GM19455 (cell line): Measurements from ENCODE around the gene SMARCC2.
A peak's percentile ranks its signal among the peaks of the same experiment; 100 is the strongest.
"Not testable (repeated sequence)": the region's sequence is repeated elsewhere in the genome, so short reads cannot be mapped to it uniquely, and the experiment has no call there.

ENCODE experiments used
- ATAC-seq: cut with Tn5 transposase; IDR thresholded peaks from one replicate; pipeline ENCODE4 v1.9.1; 2021; ENCODE audit not compliant: unreplicated experiment

Gene SMARCC2

DNA sequence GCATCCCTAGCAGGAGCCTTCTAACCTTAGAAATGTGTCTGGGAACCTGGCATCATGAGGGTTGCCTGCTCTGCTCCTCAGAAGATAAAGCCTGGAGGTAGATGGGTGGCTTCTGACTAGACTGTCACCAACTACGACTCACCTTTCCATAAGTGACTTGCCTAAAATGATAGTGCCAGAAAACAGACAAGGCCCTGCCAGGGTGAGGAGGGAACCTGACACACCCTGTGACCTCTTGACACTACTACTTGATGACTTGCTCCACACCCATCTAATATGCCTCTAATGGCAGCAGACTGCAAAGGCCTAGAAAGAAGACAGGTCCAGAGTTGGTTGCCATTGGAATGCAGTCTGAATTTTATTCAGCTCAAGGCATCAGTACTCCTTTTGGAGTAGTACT is 23.1 kb upstream of the SMARCC2 start:
- no peak for ATAC-seq

- no peak for ATAC-seq
Observed at GRCh38 chr12:56208006-56208405, 18.7 kb upstream of the SMARCC2 start.

DNA sequence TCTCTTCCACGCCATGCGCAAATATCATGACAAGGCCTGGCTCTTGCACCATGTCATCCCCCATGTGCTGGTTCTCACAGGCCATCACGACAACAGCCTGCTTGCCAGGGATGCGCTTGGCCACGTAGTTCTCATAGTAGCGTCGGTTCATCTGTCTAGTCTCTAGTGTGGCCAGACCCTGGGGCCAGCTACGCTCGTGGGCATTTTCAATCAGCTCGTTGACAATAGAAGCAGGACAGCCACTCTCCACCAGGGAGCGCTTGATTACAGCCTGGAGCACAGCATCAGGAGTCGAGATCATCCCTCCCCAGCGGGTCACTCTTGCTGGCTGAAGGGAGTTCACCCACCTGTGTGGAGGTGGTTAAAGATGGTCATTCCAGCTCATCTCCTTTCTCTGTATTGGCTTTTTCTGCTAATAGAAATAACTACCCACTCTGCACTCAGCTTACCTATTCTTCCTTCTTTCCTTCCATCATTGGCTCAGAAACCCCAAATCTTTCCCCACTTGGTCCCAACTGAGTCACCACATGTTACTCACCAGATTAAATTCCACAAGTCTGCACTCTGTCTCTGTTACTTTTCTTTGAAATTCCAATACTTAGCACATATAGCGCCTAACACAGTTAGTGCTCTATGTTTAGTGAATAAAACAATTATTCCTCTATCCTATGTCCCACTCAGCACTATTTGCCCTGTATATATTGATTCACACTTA is 17.3 kb upstream of the SMARCC2 start:
- no peak for ATAC-seq

GRCh38 chr12:56205445-56205844 is 16.2 kb upstream of the SMARCC2 start:
- ATAC-seq, result no peak

- ATAC-seq, result no peak
Observed at GRCh38 chr12:56204275-56204674, 15.0 kb upstream of the SMARCC2 start.

DNA sequence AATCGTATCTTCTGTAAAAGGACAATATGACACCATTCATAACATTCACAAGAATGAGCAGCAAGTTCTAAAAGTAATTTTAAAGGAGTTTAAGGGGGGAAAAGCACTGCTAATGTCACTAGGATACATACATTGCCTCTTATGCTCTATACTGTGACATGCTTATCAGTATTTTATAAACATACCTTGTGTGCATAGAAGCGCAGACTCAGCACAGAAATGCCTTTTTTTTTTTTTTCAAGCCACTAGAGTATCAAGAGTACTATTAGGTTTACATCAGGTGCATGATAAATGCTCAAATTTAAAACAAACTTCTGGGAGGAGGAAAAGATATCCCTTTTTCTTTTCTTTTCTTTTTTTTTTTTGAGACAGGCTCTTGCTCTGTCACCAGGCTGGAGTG is 13.6 kb upstream of the SMARCC2 start:
- ATAC-seq, result no peak

GRCh38 chr12:56202366-56202765 is 13.1 kb upstream of the SMARCC2 start:
- ATAC-seq, result no peak

- ATAC-seq, result no peak
Observed at GRCh38 chr12:56198836-56199235, 9.6 kb upstream of the SMARCC2 start.

GRCh38 chr12:56197921-56198635 is 8.8 kb upstream of the SMARCC2 start:
- no peak for ATAC-seq

GRCh38 chr12:56196818-56197550 is 7.7 kb upstream of the SMARCC2 start:
- not testable (repeated sequence) for ATAC-seq

DNA sequence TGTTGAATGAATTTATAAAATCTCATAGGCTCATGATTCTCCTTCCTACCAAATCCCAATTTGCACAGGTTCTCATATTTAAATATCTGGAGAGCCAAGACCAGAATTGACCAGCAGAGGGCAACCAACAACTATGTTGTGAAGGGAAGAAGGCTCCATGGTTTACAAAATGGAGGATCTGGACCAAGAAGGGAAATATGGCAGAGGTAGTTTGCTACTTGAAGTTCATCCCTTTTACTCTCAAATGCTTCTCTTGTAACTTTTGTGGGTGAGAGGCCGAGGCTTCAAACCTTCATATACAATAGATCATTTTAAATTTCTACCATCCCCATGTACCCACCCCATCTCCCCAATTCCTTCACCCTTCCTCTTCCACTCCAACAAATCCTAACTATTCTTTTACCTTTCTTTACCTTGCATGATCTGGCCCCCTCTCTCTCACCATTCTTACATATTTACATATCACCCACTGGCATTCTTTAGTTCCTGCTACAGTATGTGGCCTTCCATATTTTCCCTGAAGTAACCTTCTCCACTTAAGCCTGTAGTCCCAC is 3.8 kb upstream of the SMARCC2 start:
- no peak for ATAC-seq

DNA sequence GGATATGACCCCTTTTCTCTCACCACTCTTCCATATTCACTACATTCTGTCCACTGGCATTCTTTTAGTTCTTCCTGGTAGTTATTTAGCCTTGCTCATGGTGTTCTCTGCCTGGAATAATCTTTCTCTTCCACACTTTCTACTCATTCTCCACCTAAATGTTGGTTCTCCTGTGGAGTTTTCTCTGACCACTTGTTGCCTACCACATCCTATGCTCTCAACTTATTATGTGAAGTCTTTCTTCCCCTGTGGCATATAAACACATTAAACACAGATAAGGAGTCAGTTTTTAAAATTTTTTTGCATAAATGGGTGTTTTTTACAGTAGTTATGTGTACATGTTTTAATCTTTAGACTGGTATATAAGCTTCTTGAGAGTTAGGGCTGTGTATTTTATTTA is 3.3 kb upstream of the SMARCC2 start:
- no peak for ATAC-seq

GRCh38 chr12:56190695-56191155 is 1.4 kb upstream of the SMARCC2 start:
- ATAC-seq, result no peak

DNA sequence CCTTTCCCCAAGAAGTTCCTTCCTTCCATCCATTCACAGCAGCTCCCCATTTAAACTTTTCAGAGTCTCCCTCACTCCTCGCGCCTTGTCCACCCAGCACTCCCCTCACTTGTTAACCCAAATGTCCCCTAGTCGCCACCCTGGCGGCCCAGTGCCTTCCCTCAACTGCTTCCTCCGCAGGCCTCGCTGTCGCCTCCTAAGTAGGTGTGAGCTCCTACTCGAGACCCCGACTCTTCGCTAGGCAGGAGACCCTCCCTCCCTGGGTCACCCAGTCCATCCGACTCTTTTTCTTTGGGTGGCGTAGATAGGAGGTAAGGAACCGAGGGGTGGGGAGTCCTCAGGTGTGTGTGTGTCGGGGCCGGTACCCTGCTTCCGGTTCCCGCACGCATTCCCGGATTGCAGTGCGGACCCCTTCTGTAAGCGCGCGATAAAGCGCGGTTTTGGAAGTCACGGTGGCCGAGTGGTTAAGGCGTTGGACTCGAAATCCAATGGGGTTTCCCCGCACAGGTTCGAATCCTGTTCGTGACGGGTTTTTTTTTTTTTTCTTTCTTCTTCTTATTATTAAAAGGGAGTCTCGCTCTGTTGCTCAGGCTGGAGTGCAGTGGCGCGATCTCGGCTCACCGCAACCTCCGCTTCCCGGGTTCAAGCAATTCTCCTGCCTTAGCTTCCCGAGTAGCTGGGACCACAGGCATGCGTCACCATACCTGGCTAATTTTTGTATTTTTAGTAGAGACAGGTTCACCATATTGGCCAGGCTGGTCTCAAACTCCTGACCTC is 823 bp upstream of the SMARCC2 start:
- ATAC-seq, result peak; percentile 30

- no peak for ATAC-seq
Observed at GRCh38 chr12:56188778-56189098, 545 bp downstream of the SMARCC2 start.

DNA sequence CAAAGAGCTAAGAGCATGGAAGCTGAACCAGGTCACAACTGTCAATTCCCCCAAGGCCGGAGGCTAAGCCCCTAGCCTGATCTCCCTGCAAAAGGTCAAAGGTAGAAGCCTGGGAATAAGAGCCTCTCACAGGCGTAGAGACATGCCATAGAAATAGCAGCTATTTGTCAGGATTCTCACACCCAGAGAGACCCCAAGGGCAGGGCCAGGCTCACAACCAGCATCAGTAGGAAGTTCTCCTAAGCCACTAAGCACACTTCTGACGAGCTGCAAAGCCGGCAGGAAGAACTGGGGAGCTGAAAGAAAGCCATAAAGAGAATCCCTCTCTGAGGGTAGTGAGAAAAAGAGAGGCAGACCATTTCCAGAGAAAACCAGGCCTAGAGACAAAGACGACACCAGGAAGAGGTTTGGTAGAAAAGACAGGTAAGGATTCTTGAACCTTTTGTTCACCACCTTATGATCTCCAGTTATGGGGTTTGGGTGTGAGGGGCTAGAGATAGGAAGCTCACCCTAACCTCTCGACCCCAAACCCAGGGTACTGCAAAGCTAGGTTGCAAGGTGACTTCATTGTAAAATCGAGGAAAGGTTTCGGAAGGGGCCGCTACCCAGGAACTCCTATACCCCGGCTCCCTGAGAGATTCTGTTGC is 1.0 kb downstream of the SMARCC2 start:
- ATAC-seq, result no peak

DNA sequence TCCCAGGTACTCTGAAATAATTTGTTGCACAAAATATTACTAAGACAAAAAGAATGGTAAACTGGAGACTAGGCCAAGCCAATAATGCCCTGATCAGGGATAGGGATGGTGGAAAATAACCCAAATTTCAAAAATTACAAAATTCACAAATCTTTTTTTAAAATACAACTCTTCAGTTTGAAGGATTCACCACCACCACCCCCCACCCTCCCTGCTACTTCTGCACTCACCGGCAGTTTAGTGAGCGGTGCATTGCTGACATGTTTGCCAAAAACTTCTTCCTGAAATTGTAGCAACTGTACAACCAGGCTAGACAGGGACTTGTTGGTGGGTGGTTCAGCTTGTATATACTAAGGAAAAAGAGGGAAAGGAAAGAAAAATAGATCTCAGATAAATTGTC is 2.3 kb downstream of the SMARCC2 start:
- ATAC-seq, result no peak

DNA sequence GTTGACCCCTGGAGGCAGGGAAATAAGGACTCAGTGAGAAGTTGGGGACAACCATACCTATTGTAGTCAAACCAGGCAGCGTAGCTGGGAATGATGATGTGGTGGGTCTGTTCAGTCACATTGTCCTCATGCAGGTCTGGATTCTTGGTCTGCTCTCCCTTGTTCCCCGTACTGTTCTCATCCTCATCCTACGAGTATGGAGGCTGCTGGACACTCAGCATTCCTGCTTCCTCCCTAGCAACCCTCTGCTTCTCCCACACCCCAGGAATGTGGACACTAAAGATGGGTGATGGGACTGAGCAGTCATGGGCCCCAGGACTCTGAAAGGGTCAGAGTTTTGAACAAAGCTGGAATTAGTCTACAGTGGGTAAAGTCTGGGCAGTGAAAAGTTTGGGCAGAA is 10.9 kb downstream of the SMARCC2 start:
- no peak for ATAC-seq

GRCh38 chr12:56172839-56173238 is 16.4 kb downstream of the SMARCC2 start:
- no peak for ATAC-seq

- ATAC-seq, result no peak
Observed at GRCh38 chr12:56169229-56169759, 20.0 kb downstream of the SMARCC2 start.
